Non-pigmented ciliary epithelial cell (primary cell): ENCODE data around the gene PRSS48.
"Not testable (repeated sequence)": the region's sequence is repeated elsewhere in the genome, so short reads cannot be mapped to it uniquely, and the experiment has no call there.

Source experiments
- DNase-seq: peaks from one replicate; pipeline ENCODE4 v3.0.0-alpha.2; 2010; ENCODE audit warnings: low read depth

PRSS48 gene

GRCh38 chr4:151318307-151319006 is 41.5 kb downstream of the PRSS48 start:
- DNase-seq: no peak

- no peak for DNase-seq
These were observed 42.5 kb downstream of the PRSS48 start for GRCh38 chr4:151319490-151319889.

- DNase-seq: no peak
These were observed 44.6 kb downstream of the PRSS48 start for GRCh38 chr4:151321586-151321985.

- DNase-seq: not testable (repeated sequence)
These were observed 45.2 kb downstream of the PRSS48 start for GRCh38 chr4:151322161-151322560.

GRCh38 chr4:151322570-151322969 is 45.6 kb downstream of the PRSS48 start:
- DNase-seq: no peak

GRCh38 chr4:151323667-151324066 is 46.7 kb downstream of the PRSS48 start:
- DNase-seq: no peak

GRCh38 chr4:151324124-151324751 is 47.3 kb downstream of the PRSS48 start:
- no peak for DNase-seq

- no peak for DNase-seq
These were observed 47.8 kb downstream of the PRSS48 start for GRCh38 chr4:151324752-151325110.

GRCh38 chr4:151325111-151325948 is 48.4 kb downstream of the PRSS48 start, which contains the start of gene SH3D19:
TSS of gene SH3D19 (minus strand) at chr4:151325605. CDS start at chr4:151325352, 253 bp downstream.
- no peak for DNase-seq

GRCh38 chr4:151325949-151326246 is 48.9 kb downstream of the PRSS48 start:
- DNase-seq: no peak

- no peak for DNase-seq
These were observed 52.5 kb downstream of the PRSS48 start for GRCh38 chr4:151329217-151330007.

- no peak for DNase-seq
These were observed 54.5 kb downstream of the PRSS48 start for GRCh38 chr4:151331276-151332042.

GRCh38 chr4:151339467-151339866 is 62.5 kb downstream of the PRSS48 start:
- DNase-seq: no peak

GRCh38 chr4:151340751-151341385 is 63.9 kb downstream of the PRSS48 start:
- DNase-seq: no peak
